RKO (cell line): ENCODE measurements around the gene DPF3.
A peak's percentile ranks its signal among the peaks of the same experiment; 100 is the strongest.

Experiments used
- DNase-seq: peaks from one replicate; pipeline ENCODE4 v3.0.0-alpha.2; 2016; ENCODE audit warnings: low spot score

The DPF3 gene

DNA sequence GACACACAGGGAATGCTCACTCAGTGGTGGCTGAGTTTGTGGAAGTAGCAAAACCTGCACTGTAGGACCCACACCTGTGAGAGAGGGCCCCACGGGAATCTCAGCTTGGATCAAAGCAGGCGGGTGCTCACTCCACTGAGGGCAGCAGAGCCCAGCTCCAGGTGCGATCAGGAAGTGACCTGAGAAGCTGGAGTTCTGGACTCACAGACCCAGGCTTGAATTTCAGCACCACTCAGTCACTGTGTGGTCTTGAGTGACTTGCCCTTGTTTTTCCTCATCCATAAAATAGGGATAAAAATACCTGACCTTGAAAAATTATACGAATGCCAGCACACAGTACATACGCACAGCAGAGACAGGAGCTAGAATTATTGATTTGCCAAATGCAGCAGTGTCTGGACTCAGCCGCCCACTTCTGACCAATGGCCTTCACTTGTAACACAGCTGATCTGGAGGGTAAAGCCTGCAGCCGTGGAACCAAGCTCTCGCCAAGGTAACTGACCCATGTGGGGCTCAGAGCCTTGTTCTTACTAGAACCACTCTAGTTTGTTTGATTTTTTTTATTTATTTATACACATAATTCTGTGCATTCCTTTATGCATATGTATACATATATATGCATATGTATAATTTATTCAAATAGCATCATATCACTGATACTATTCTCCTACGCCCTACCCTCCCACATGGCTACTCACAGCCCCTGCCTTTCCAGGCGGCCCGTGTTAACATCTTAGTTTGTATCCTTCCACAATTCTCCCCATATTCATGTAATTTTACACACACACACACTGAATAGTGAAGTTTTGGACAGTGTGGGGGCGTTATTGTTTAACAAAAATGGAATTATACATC, 53.9 kb downstream of the DPF3 start:
- DNase-seq: no peak

DNA sequence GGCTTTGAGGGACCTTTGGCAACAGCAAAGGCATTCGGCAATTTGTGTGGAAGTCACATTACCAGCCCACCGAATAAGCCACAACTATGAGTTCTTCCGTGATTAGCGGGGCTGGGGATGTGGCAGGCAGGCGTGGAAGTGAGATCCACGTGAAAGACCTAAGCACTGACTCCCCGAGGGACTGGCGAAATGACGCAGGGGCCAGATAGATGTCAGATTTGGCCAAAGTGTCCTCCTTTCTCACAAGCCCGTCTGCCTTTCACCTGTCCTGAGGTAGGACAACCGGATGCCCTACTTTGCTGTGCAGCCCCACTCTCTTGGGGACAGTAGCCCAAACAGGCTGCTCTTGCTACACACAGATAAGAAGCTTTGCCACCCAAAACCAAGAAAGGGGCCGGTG, 54.5 kb downstream of the DPF3 start:
- DNase-seq: no peak

GRCh38 chr14:72836085-72836484, 57.8 kb downstream of the DPF3 start:
- DNase-seq: no peak

GRCh38 chr14:72833174-72833573, 60.7 kb downstream of the DPF3 start:
- no peak for DNase-seq

DNA sequence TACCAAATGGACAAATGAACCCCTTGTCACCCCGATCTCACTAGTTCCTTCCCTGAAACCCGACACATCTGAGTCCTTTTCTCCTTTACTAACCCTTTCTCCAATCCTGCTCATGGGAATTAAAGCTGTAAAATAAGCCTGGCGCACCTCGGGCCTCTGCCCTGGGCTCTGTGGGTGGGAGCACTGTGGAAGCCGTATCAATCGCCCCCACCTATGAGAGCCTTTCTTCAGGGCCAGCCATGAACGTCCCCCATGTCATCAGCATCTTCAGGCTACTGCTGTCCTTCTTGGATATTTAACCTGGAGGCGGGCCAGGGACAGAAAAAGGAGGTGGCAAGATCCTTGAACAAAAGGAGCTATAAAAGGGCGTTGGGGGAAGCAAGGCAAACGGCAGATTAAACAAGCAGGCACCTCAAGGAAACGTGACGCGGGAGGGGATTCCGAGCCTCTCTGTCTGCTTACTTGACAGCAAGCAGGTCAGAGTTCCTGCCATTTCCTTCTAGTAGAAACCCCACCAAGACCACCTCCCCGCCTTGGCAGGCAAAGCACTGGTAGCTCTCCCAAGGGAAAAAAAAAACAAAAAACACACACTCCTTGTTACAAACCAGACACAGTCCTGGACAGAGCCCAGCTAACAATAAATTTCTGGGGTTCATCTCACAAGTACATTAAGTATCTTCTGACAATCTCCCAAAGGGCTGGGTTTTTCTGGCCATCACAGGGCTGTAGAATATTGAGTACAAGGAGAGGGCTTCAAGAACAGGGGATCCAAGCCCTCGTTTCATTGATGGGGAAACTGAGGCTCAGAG, 62.9 kb downstream of the DPF3 start:
- DNase-seq: no peak

DNA sequence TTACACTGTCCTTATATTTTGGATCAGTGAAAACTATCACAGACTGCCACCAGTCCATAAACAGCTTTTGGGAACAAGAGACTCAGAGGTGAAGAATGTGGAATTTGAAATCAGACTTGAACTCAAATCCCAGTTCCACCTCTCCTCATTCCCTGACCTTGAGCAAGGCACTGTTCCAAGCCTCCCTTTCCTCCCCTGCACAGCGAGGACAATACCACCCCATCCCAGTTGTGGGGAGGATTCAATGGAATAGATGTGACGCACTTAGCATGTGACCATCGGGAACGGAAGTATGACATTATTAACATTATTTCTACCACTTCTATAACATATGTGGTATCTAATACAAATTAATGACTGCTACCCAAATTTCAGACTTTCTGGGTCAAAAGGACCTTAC, 63.5 kb downstream of the DPF3 start:
- no peak for DNase-seq

- DNase-seq: no peak
Observed at GRCh38 chr14:72828604-72829003, 65.3 kb downstream of the DPF3 start.

DNA sequence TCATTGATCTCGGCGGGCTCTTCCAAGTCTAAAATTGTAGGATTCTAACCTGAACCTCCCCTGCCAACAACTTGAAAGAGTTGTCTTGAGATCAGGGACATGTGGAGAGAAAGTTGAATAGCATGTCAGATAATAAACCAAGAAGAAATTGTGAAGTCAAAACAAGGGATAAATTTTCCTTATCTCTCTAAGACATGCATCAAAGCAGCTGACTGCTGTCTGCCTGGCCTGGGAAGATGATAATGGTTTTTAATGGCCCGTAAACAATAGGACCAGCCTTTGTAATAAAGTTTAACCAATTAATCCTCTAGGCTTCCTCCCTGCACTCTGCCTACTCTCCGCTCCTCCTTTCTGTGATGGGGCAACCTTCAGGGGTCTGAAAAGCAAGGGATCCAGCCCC, 67.9 kb downstream of the DPF3 start:
- DNase-seq: no peak

DNA sequence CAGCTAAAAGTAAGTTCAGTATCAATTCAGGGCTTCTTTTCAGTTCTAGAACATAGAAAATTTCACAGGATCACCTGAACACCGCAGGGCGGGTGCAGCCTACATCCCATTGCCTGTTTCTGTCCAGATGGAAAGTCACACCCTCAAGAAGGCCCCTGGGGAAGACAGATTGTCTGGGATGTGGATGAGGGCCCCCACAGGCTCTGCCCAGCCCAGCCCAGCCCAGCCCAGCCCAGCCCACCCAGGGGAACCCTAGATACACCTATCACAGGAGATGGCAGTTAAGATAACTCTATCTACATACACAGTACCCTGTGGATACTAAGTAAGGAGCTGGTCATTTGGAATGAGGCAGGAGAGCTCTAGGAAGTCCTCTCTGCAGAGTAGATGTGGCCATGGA, 68.4 kb downstream of the DPF3 start:
- no peak for DNase-seq

DNA sequence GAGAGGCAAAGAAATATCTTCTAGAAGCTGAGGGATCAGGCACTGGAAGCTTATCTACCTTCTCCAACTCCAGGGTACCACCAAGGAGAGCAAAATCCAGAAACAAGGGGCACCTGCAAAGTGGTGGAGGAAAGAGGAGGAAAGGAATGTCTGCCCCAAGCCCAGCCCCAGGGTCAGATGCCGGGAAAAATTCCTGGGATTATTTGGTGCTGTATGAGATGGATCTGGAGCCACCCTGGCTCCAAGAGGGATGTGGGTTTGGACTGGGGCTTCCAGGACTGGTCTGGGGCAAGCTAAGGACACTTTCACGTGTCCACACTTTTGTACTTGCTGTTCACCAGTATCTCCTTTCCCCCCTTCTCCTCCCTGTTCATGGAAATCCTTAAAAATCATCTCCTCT, 69.8 kb downstream of the DPF3 start:
- DNase-seq: no peak

GRCh38 chr14:72822946-72823611, 70.8 kb downstream of the DPF3 start:
- no peak for DNase-seq

DNA sequence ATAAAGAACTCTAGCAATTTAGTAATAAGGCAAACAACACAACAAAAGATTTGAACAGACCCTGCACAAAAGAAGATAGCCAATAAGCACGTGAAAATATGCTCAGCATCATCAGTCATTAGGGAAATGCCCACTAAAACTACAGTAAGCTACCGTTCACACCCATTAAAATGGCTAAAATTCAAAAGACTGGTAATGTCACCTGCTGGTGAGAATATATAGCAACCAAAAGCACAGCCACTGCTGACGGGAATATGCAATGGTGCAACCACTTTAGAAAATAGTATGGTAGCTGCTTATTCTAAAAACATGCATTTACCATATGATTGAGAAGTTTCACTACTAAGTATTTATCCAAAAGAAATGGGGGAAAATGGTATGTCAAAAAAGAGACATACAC, 74.9 kb downstream of the DPF3 start:
- DNase-seq: no peak

DNA sequence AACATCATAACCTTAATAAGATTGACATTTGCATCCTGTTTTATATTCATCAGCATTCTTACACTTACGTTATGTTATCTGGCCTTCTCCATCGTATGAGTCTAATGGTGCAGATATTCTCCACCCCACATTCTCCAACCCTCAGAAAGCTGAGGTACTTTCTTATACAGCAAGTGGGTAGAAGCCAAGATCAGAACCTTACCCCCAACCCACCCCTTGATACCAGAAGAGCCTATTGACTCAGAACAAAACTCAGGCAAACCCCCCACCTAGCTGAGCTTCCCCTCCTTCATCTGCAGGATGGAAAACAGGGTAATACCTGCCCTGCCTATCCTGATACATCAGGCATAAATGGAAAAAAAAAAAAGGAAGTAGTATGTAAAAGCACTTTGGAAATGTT, 77.6 kb downstream of the DPF3 start:
- no peak for DNase-seq

DNA sequence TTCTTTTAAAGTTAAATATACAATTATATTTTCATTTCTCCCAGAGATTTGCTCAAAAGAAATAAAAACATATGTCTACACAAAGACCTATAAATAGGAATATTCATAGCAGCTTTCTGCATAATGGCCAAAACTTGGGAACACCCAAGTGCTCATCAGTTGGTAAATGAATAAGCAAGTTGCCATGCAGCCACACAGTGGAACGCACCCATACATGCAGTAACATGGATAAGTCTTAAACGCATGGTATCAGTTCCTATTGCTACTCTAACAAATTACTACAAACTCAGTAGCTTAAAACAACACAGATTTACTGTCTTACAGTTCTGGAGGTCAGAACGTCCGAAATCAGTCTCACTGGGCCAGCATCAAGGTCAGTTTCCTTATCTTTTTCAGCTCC, 78.5 kb downstream of the DPF3 start:
- DNase-seq: no peak

DNA sequence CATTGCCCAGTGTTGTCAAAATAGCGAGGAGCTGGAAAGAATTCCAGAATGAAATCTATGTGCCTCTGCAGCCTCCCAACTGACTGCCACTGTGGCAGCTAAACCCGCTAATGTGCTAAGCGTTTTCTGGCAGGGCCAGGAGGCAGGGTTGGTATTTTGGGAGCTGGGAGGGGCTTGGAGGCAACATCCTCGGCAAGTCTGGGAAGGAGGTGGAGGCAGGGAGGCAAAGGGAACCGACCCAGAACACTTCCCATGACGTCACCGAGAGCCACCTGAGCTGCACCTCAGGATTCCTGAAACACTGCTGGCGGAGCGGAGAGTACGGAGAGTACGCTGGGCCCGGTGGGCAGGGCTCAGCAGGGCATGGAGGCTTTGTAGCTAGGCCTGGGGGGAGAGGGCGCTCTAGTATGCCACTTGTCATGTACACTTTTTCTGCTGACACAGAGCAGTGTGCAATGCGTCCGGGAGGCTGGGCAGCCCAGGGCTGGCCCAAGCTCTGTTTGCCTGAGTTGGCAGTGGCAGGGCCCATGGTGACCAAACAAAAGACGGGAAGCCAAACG, 81.5 kb downstream of the DPF3 start:
- DNase-seq: no peak

- no peak for DNase-seq
Observed at GRCh38 chr14:72810201-72810600, 83.7 kb downstream of the DPF3 start.

DNA sequence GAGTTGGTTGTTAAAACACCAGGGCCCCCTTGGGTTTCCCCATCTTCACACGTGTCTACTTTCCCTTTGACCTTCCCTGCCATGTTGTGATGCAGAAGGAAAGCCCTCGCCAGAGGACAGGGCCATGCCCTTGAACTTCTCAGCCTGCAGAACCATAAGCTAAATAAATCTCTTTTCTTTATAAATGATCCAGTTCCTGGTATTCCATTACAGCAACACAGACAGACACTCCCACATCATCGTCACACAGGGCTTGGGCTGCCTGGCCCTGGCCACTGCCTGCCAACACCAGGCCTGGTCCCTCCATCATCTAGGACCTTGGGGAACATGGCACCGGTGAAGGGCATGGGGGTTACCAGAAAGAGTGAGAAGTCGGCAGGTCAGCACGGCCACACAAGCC, 84.8 kb downstream of the DPF3 start:
- no peak for DNase-seq

GRCh38 chr14:72808564-72808963, 85.3 kb downstream of the DPF3 start:
- DNase-seq: no peak

DNA sequence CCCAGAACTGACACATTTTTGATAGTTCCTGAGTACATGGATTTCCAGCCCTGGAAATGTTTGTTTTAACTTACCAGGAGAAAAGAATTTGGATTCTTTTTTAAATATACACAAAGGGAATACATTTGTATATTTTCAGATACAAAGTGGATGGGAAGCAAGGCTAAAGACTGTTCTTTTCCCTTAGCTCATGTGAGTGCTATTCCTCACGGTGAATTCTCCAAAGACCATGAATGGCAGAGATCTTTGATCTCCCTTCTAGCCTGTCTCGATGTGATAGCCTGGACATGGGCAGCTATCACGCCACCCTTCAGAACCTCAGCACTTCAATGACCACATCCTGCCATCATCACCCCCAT, 91.3 kb downstream of the DPF3 start:
- DNase-seq: no peak

DNA sequence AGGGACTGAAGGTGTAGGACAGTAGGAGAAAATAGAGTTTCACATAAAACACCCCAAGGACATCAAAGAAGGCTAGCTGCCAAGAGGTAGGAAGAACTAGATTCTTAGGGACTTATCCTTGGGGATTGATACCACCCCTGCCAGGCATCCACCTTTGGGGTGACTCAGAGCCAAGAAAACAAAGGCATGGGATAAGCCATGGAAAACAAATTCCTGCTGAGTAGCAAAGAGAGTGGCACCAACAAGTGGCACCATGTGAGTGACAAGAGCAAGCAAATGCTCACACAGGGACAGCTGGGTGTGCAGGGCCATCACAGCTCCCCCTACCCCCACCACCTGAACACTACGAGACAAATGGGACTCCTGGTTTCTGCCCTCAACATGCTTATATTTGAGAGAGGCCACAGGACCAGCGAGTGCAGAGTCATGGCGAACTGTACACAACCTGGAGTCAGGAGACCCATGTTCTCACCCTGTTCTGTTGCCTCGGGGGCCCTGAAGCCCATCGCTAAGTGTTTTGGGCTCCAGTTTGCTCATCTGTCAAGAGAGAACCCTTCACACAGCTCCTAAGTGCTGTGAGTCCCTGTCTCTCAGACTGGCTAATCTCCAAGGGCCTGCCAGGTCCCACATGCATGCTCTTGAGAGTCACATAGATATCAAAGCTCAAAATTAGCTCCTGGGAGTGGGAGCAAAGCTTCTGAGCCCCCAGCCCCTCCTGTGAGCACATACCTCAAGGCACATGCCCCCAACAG, 91.9 kb downstream of the DPF3 start:
- no peak for DNase-seq

- peak; percentile 8 for DNase-seq
Observed at GRCh38 chr14:72801381-72801812, 92.5 kb downstream of the DPF3 start.

- no peak for DNase-seq
Observed at GRCh38 chr14:72800848-72801370, 93.0 kb downstream of the DPF3 start.
